PFSK-1 (cell line): ENCODE results near the gene RNF207.

ENCODE experiments used
- FOXP2 ChIP-seq: optimal IDR thresholded peaks from 2 replicates; pipeline ENCODE3; 2011; ENCODE audit warnings: borderline replicate concordance, control low read depth, inconsistent platforms; ENCODE audit not compliant: insufficient read depth; ENCODE audit errors: extremely low read length, extremely low read depth
- POLR2AphosphoS5 ChIP-seq: IDR thresholded peaks from 2 replicates; pipeline ENCODE4 v1.6.1; 2012; ENCODE audit warnings: low read depth, mild to moderate bottlenecking, control low read depth, low read length, moderate library complexity
- SIN3A ChIP-seq: IDR thresholded peaks from 2 replicates; pipeline ENCODE4 v1.6.1; 2012; ENCODE audit warnings: mild to moderate bottlenecking, low read length, moderate library complexity, borderline replicate concordance; ENCODE audit not compliant: insufficient read depth
- TAF1 ChIP-seq: IDR thresholded peaks from 2 replicates; pipeline ENCODE4 v1.6.1; 2012; ENCODE audit warnings: low read length, control low read depth, borderline replicate concordance; ENCODE audit not compliant: insufficient read depth
- TF ChIP-seq, protein P1 (sequence below), 2 experiments: IDR thresholded peaks; 2 replicates each; pipeline versions ENCODE4 v1.6.1 to v1.8.0; 2011 to 2012; ENCODE audit warnings: low read depth in 2 of 2, low read length in 2 of 2, control low read depth in 1 of 2, inconsistent platforms in 1 of 2, mild to moderate bottlenecking in 1 of 2, moderate library complexity in 1 of 2; ENCODE audit not compliant: insufficient read depth in 1 of 2

DNA sequence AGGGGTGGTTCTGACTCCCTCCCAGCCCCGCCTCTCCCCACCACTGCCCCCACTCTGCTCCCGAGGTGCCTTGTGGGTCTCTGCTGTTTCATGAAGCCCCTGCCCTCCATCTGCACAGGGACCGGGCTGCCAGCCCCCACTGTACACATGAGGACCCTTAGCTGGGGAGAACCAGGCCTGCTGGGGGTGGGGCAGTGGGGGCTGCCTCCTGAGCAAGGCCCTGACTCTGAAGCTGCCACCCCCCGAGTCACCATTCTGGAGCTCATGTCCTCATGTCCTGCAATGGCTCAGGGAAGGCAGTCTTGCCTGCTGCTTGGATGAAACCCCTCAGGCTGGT lies 46.4 kb downstream of the RNF207 start:
- TF ChIP-seq FOXP2 (no peak), TAF1 (no peak), POLR2AphosphoS5 (no peak), SIN3A (no peak)
- TF ChIP-seq, protein P1, sequence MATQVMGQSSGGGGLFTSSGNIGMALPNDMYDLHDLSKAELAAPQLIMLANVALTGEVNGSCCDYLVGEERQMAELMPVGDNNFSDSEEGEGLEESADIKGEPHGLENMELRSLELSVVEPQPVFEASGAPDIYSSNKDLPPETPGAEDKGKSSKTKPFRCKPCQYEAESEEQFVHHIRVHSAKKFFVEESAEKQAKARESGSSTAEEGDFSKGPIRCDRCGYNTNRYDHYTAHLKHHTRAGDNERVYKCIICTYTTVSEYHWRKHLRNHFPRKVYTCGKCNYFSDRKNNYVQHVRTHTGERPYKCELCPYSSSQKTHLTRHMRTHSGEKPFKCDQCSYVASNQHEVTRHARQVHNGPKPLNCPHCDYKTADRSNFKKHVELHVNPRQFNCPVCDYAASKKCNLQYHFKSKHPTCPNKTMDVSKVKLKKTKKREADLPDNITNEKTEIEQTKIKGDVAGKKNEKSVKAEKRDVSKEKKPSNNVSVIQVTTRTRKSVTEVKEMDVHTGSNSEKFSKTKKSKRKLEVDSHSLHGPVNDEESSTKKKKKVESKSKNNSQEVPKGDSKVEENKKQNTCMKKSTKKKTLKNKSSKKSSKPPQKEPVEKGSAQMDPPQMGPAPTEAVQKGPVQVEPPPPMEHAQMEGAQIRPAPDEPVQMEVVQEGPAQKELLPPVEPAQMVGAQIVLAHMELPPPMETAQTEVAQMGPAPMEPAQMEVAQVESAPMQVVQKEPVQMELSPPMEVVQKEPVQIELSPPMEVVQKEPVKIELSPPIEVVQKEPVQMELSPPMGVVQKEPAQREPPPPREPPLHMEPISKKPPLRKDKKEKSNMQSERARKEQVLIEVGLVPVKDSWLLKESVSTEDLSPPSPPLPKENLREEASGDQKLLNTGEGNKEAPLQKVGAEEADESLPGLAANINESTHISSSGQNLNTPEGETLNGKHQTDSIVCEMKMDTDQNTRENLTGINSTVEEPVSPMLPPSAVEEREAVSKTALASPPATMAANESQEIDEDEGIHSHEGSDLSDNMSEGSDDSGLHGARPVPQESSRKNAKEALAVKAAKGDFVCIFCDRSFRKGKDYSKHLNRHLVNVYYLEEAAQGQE (IDR thresholded peaks at IDR 0.05; ENCODE audit: insufficient read depth in 1 of 2, low read depth in 2 of 2, low read length in 2 of 2): no peak
